ENCODE measurements around the gene ZBTB2.

DNA sequence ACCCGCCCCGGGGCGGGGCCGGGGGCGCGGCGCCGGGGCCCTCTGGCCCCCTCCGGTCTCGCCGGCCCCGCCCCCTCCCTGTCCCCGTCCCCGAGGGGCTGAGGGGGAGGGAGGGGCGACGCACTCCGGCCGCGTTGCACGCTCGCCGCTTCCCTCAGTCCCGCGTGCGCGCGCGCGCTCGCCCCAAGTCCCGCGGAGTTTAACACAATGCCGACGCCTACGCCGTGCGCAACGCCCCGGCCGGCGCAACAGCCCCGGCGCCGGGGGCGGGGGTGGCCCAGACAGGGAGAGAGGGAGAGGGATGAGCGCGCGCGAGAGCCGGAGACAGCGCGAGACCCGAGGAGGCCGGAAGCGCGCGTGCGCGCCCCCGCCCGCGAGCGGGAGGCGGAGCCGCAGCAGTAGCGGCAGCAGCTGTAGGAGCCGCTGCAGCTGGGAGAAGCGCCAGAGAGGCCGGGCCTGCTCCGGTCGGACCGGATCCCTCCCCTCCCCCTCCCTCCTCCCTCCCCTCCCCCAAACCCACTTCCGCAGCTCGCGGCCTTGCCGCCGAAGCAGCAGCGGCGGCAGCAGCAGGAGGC, 996 bp downstream of the ZBTB2 start:
- TF ChIP-seq, protein P1, sequence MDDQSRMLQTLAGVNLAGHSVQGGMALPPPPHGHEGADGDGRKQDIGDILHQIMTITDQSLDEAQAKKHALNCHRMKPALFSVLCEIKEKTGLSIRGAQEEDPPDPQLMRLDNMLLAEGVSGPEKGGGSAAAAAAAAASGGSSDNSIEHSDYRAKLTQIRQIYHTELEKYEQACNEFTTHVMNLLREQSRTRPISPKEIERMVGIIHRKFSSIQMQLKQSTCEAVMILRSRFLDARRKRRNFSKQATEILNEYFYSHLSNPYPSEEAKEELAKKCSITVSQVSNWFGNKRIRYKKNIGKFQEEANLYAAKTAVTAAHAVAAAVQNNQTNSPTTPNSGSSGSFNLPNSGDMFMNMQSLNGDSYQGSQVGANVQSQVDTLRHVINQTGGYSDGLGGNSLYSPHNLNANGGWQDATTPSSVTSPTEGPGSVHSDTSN (IDR thresholded peaks at IDR 0.05): no peak; the same call in 1 of the 2 replicates
- 0 out of 2 replicates have a peak, but pooled peaks have one; percentile 13 for TF ChIP-seq YY1 (IDR thresholded peaks at IDR 0.05; ENCODE audit: low read depth)
- TF ChIP-seq, protein P2, sequence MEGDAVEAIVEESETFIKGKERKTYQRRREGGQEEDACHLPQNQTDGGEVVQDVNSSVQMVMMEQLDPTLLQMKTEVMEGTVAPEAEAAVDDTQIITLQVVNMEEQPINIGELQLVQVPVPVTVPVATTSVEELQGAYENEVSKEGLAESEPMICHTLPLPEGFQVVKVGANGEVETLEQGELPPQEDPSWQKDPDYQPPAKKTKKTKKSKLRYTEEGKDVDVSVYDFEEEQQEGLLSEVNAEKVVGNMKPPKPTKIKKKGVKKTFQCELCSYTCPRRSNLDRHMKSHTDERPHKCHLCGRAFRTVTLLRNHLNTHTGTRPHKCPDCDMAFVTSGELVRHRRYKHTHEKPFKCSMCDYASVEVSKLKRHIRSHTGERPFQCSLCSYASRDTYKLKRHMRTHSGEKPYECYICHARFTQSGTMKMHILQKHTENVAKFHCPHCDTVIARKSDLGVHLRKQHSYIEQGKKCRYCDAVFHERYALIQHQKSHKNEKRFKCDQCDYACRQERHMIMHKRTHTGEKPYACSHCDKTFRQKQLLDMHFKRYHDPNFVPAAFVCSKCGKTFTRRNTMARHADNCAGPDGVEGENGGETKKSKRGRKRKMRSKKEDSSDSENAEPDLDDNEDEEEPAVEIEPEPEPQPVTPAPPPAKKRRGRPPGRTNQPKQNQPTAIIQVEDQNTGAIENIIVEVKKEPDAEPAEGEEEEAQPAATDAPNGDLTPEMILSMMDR (IDR thresholded peaks at IDR 0.05): no peak
- peak; percentile 88; the same call in 1 of the 2 replicates for TF ChIP-seq TAF1 (IDR thresholded peaks at IDR 0.05; ENCODE audit: borderline replicate concordance, low read depth, low read length)

Measured in SK-N-SH (cell line).